Measurements from ENCODE around the gene SPTLC1.

Gene SPTLC1

DNA sequence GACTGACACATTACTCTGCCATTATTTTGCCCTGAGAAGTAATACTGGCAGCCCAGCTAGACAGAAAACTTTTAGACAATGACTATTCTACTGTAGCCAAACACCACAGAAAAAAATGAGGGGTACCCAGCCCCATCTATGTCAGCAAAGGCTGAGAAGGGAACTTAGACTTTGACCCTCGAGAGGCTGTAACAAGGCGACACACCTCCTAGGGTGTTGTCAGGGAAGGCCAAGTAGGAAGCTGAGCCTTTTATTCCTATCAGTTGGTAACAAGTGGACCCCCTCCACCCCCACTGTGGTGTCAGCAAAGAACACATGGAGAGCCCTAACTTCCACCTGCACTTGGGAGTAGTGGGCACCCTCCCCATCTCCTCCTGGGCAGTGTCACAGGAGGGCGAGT, 55.6 kb downstream of the SPTLC1 start:
- TF ChIP-seq, protein P1, sequence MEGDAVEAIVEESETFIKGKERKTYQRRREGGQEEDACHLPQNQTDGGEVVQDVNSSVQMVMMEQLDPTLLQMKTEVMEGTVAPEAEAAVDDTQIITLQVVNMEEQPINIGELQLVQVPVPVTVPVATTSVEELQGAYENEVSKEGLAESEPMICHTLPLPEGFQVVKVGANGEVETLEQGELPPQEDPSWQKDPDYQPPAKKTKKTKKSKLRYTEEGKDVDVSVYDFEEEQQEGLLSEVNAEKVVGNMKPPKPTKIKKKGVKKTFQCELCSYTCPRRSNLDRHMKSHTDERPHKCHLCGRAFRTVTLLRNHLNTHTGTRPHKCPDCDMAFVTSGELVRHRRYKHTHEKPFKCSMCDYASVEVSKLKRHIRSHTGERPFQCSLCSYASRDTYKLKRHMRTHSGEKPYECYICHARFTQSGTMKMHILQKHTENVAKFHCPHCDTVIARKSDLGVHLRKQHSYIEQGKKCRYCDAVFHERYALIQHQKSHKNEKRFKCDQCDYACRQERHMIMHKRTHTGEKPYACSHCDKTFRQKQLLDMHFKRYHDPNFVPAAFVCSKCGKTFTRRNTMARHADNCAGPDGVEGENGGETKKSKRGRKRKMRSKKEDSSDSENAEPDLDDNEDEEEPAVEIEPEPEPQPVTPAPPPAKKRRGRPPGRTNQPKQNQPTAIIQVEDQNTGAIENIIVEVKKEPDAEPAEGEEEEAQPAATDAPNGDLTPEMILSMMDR (IDR thresholded peaks at IDR 0.05; ENCODE audit: extremely low read depth, missing control alignments): no peak
- no peak for DNase-seq (ENCODE audit: low spot score)

DNA sequence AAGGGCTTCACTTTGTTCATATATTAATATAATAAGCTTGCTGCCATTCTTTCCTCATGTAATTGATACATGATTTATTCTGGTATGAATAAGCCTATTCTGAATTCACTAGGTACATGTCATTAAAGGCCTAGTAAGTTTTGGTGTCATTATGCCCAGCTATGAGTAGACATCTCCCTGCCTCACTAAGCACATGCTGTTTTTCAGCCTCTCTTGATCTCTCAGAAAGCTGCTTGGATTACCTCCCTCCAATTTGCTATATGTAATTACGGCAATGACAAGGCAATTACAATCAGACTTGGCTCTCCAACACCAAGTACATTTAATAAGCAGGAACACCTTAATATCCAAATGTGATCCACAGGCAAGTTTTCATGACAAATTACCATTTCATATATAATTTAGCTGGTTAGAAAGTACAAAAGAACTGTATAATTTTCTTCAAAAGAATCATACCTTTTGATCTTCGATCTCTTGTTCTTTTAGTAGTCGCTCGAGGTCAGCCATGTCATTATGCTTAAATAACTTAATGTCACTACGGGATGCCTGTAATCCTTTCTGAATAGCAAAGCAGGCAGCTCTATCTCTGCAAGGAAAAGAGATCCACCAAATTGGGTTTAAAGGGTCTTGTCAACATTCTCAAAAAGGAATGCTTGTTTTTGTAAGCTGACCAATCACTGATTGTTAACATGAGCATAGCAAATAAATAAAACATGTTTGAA, 56.3 kb downstream of the SPTLC1 start:
- TF ChIP-seq, protein P1 (IDR thresholded peaks at IDR 0.05; ENCODE audit: extremely low read depth, missing control alignments): no peak
- no peak for DNase-seq (ENCODE audit: low spot score)

DNA sequence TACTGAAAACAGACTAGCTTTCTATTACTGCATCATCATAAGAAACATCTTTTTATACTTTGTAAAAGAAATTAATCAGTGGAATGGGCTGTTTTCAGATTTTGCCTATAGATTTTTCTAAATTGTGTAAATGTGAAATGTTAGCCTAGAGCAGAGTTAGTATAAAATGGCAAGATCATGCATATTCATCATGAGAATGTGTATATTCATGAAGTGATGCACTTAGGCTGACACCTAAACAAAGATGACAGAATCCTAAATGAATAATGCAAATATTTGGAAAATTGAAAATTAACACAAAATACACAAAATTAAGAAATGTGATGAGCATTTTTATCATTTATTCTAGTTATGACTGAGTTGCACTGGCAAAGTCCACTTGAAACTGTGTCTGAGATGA, 57.2 kb downstream of the SPTLC1 start:
- DNase-seq (ENCODE audit: low spot score): no peak
- TF ChIP-seq, protein P1 (IDR thresholded peaks at IDR 0.05; ENCODE audit: extremely low read depth, missing control alignments): no peak

DNA sequence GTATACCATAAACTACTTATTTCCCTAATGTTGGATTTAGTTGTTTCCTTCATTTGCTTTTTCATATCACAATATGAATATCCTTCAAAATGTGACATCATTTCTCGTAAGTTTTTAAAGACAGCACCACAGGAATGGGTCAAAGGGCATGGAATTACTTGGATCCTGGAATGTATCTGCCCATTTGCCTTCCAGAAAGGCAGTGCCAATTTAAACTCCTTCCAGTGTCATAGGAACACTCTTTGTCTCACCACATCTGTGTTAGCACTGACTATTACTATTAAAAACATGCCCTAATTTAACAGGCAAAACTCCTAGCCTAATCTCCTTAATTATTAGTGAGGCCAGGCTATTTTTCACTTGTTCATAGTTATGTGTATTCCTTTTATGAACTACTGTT, 58.0 kb downstream of the SPTLC1 start:
- TF ChIP-seq, protein P1 (IDR thresholded peaks at IDR 0.05; ENCODE audit: extremely low read depth, missing control alignments): no peak
- no peak for DNase-seq (ENCODE audit: low spot score)

DNA sequence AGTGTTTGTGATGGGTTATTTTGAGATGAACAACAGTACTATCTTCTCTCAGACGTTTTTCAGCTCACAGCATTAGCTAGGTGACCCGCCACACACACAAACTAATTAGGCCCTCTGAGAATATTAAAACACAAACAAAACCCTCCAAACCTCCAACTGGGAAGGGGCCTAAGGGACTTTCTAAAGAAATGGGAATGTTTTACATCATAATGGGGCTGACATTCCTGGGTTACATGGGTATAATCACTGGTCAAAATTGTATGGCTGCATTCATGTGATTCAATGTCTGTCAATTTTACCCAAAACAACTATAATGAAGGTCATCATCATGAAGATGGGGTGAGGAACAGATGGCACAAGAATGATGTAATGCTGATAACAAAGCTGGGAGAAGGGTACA, 59.6 kb downstream of the SPTLC1 start:
- TF ChIP-seq, protein P1 (IDR thresholded peaks at IDR 0.05; ENCODE audit: extremely low read depth, missing control alignments): no peak
- no peak for DNase-seq (ENCODE audit: low spot score)

DNA sequence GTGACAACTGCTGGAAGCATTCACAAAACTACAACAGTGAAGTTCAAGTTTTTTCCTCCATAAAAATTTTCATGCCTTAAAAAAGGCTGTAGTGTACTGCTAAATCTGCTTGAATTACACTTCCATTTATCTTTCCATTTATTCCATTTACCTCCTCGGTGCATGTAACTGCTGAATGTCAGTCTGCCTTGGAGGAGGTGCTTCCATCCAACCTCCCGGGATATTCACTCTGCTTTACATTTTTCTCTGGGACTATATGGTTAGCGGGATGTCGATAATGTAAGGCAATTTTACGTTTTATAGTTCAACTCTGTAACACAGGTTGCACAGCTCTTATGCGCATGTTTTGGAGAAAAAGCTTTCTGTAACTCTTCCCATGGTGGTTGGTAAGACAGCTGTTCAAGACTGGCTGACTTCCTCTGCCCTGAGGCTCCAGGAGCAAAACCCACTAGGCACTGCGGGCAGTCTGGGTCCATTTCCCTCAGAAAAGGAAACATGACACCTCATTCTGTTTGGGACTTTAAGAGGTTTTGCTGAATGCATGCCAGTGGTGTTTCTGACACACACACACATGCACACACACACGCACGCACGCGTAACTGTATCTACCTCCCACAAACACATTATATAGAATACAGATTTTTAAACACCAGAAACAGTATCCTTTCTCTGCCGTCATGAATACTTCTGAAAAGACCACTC, 66.1 kb downstream of the SPTLC1 start:
- DNase-seq (ENCODE audit: low spot score): no peak

DNA sequence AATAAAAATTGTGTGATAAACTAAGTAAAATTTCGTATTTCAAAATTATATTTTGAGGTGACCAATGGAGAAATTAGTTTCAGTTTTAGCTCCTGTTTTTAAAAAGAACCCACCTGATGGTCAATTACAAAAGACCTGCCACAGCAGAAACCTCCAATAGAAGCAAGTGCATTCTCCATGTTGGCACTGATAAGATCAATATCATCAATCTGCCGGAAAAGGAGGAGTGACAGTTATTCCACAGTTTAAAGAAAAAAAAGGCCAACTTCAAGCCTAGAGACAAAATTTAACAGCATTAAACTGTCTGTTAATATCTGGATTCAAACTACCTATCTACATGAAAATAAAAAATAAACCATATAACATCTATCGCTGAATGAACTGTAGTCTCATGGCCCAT, 67.7 kb downstream of the SPTLC1 start:
- TF ChIP-seq, protein P1 (IDR thresholded peaks at IDR 0.05; ENCODE audit: extremely low read depth, missing control alignments): no peak
- DNase-seq (ENCODE audit: low spot score): no peak

More for the DNA sequence above, 66.1 kb downstream of the SPTLC1 start:
- TF ChIP-seq, protein P1 (IDR thresholded peaks at IDR 0.05; ENCODE audit: extremely low read depth, missing control alignments): no peak

All from GM20000 (cell line).